ENCODE data around the gene USP51.
"Not testable (repeated sequence)": the region's sequence is repeated elsewhere in the genome, so short reads cannot be mapped to it uniquely, and the experiment has no call there.

Gene USP51

GRCh38 chrX:55455708-55456107, 33.9 kb downstream of the USP51 start:
- not testable (repeated sequence) for H2BK15ac ChIP-seq (ENCODE audit: low read depth, poor library complexity, severe bottlenecking); H3K27me3 ChIP-seq (ENCODE audit: control insufficient read depth in 1 of 2, insufficient read depth in 1 of 2, low read length in 2 of 2); H3K9ac ChIP-seq (ENCODE audit: low read length); H3K9me3 ChIP-seq (ENCODE audit: control insufficient read depth, low read length); H2AFZ ChIP-seq (ENCODE audit: low read depth, low read length); H3K4me2 ChIP-seq (ENCODE audit: low read length, poor library complexity, severe bottlenecking); H3K14ac ChIP-seq (ENCODE audit: low read length in 2 of 2); H2BK12ac ChIP-seq (ENCODE audit: low read length in 2 of 2); H3K27ac ChIP-seq (ENCODE audit: low read length, poor library complexity, severe bottlenecking); H4K91ac ChIP-seq (ENCODE audit: low read length); H4K8ac ChIP-seq (ENCODE audit: low read length); H2AK5ac ChIP-seq (ENCODE audit: low read length, severe bottlenecking); H2BK120ac ChIP-seq (ENCODE audit: low read depth, low read length); H3K4me1 ChIP-seq (ENCODE audit: control insufficient read depth, insufficient read depth, low read depth, low read length); DNase-seq; H3K79me1 ChIP-seq (replicated peaks; ENCODE audit: low read length, poor library complexity, severe bottlenecking); H3K4me3 ChIP-seq (ENCODE audit: insufficient read depth in 1 of 2, low read depth in 1 of 2, low read length in 2 of 2); H3K4ac ChIP-seq (ENCODE audit: low read depth in 1 of 2, low read length in 2 of 2); H3K18ac ChIP-seq (ENCODE audit: low read depth in 1 of 2, low read length in 2 of 2); H2BK5ac ChIP-seq (ENCODE audit: low read depth, low read length, poor library complexity, severe bottlenecking); H3K23ac ChIP-seq (ENCODE audit: low read length in 2 of 2); H3K36me3 ChIP-seq (ENCODE audit: control insufficient read depth in 1 of 2, insufficient read depth in 2 of 2, low read depth in 1 of 2, low read length in 2 of 2)
- no CpG with 5 or more reads among the region's 6 CpGs for WGBS

GRCh38 chrX:55452833-55453124, 36.9 kb downstream of the USP51 start:
- Histone ChIP-seq H3K4ac (ENCODE audit: low read depth in 1 of 2, low read length in 2 of 2) (no peak overlapping the region), H2AK5ac (ENCODE audit: low read length, severe bottlenecking) (no peak overlapping the region), H2BK5ac (ENCODE audit: low read depth, low read length, poor library complexity, severe bottlenecking) (no peak overlapping the region), H3K9ac (ENCODE audit: low read length) (peak overlapping the region; percentile 93), H3K79me1 (replicated peaks; ENCODE audit: low read length, poor library complexity, severe bottlenecking) (no peaks in the 10 kb centered on the region), H2AFZ (ENCODE audit: low read depth, low read length) (no peak overlapping the region), H3K27ac (ENCODE audit: low read length, poor library complexity, severe bottlenecking) (no peak overlapping the region), H3K14ac (ENCODE audit: low read length in 2 of 2) (no peak overlapping the region), H3K27me3 (ENCODE audit: control insufficient read depth in 1 of 2, insufficient read depth in 1 of 2, low read length in 2 of 2) (peaks cover 0 to 8% of the 10 kb centered on the region in 2 experiments), H4K8ac (ENCODE audit: low read length) (no peak overlapping the region), H4K91ac (ENCODE audit: low read length) (no peak overlapping the region), H3K18ac (ENCODE audit: low read depth in 1 of 2, low read length in 2 of 2) (peak overlapping the region in 1 of 2 experiments; percentile 76), H3K36me3 (ENCODE audit: control insufficient read depth in 1 of 2, insufficient read depth in 2 of 2, low read depth in 1 of 2, low read length in 2 of 2) (no peaks in the 10 kb centered on the region), H3K4me3 (ENCODE audit: insufficient read depth in 1 of 2, low read depth in 1 of 2, low read length in 2 of 2) (peak overlapping the region in 1 of 2 experiments; percentile 89), H3K9me3 (ENCODE audit: control insufficient read depth, low read length) (no peaks in the 10 kb centered on the region), H2BK120ac (ENCODE audit: low read depth, low read length) (no peak overlapping the region), H3K23ac (ENCODE audit: low read length in 2 of 2) (no peak overlapping the region), H3K4me1 (ENCODE audit: control insufficient read depth, insufficient read depth, low read depth, low read length) (no peaks in the 10 kb centered on the region), H2BK12ac (ENCODE audit: low read length in 2 of 2) (no peak overlapping the region), H3K4me2 (ENCODE audit: low read length, poor library complexity, severe bottlenecking) (no peak overlapping the region), H2BK15ac (ENCODE audit: low read depth, poor library complexity, severe bottlenecking) (no peak overlapping the region)
- DNase-seq, result no peak
- WGBS, result 25% methylated on average over 9 of the region's 9 CpGs

DNA sequence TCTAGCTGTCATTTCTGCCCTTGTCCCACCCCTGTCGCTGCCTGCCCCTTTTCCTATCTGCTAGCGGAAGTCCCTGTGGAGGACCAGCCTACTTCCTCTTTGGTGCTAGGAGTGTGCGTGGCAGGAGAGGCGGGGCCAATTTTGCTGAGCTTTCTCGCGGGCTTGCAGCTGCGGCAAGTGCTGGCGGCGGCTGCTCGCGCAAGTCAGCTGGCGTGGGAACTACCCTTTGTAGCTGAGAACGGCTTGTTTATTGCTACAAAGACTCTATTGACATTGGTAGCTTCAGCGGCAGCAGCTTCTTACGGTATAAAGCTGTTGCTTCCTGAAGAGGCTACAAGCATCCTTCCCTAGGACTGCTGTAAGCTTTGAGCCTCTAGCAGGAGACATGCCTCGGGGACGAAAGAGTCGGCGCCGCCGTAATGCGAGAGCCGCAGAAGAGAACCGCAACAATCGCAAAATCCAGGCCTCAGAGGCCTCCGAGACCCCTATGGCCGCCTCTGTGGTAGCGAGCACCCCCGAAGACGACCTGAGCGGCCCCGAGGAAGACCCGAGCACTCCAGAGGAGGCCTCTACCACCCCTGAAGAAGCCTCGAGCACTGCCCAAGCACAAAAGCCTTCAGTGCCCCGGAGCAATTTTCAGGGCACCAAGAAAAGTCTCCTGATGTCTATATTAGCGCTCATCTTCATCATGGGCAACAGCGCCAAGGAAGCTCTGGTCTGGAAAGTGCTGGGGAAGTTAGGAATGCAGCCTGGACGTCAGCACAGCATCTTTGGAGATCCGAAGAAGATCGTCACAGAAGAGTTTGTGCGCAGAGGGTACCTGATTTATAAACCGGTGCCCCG, 37.4 kb downstream of the USP51 start, which contains the start of gene MAGEH1:
TSS of gene MAGEH1 (plus strand) at position 138 of the 843 bp plus-strand sequence. CDS start at position 386, 248 bp downstream.
- H2BK5ac ChIP-seq (ENCODE audit: low read depth, low read length, poor library complexity, severe bottlenecking), result no peak within 1 kb of the TSS
- peak; percentile 76 for DNase-seq
- H3K9ac ChIP-seq (ENCODE audit: low read length), result peak within 1 kb of the TSS; percentile 93
- H3K36me3 ChIP-seq (ENCODE audit: control insufficient read depth in 1 of 2, insufficient read depth in 2 of 2, low read depth in 1 of 2, low read length in 2 of 2), result no peaks in the 10 kb centered on the region
- H3K9me3 ChIP-seq (ENCODE audit: control insufficient read depth, low read length), result no peaks in the 10 kb centered on the region
- H3K23ac ChIP-seq (ENCODE audit: low read length in 2 of 2), result no peak within 1 kb of the TSS
- 8% methylated on average over 41 of the region's 43 CpGs for WGBS
- no peak within 1 kb of the TSS for H2BK120ac ChIP-seq (ENCODE audit: low read depth, low read length)
- peak within 1 kb of the TSS; percentile 14 for H2AFZ ChIP-seq (ENCODE audit: low read depth, low read length)
- peak within 1 kb of the TSS in 1 of 2 experiments; percentile 41 for H3K4ac ChIP-seq (ENCODE audit: low read depth in 1 of 2, low read length in 2 of 2)
- H4K8ac ChIP-seq (ENCODE audit: low read length), result peak within 1 kb of the TSS; percentile 28
- no peak within 1 kb of the TSS for H3K27ac ChIP-seq (ENCODE audit: low read length, poor library complexity, severe bottlenecking)
- peak within 1 kb of the TSS in 1 of 2 experiments; percentile 76 for H3K18ac ChIP-seq (ENCODE audit: low read depth in 1 of 2, low read length in 2 of 2)
- H3K27me3 ChIP-seq (ENCODE audit: control insufficient read depth in 1 of 2, insufficient read depth in 1 of 2, low read length in 2 of 2), result peaks cover 0 to 8% of the 10 kb centered on the region in 2 experiments
- H2AK5ac ChIP-seq (ENCODE audit: low read length, severe bottlenecking), result no peak within 1 kb of the TSS
- H3K14ac ChIP-seq (ENCODE audit: low read length in 2 of 2), result no peak within 1 kb of the TSS
- H2BK15ac ChIP-seq (ENCODE audit: low read depth, poor library complexity, severe bottlenecking), result no peak within 1 kb of the TSS
- H3K79me1 ChIP-seq (replicated peaks; ENCODE audit: low read length, poor library complexity, severe bottlenecking), result no peaks in the 10 kb centered on the region
- H2BK12ac ChIP-seq (ENCODE audit: low read length in 2 of 2), result no peak within 1 kb of the TSS
- H3K4me1 ChIP-seq (ENCODE audit: control insufficient read depth, insufficient read depth, low read depth, low read length), result no peaks in the 10 kb centered on the region
- H4K91ac ChIP-seq (ENCODE audit: low read length), result no peak within 1 kb of the TSS
- H3K4me2 ChIP-seq (ENCODE audit: low read length, poor library complexity, severe bottlenecking), result no peak within 1 kb of the TSS
- peak within 1 kb of the TSS in 1 of 2 experiments; percentile 89 for H3K4me3 ChIP-seq (ENCODE audit: insufficient read depth in 1 of 2, low read depth in 1 of 2, low read length in 2 of 2)

DNA sequence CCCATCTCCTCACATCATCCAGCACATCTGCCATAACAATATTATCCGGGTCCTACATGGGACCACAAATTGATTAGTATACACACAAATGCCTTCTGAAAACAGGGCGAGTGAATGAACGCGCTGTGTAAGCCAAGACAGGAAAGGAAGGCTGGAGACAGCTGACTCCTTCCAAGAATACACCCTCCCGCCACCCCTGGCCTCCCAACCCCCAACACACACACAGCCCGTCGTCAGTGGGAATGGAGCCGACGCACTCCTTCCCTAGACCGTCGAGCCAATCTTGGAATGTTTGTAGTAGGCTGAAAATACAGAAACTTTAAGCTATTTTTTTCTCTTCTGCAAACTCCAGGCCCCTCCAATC, 38.0 kb downstream of the USP51 start:
- H3K9me3 ChIP-seq (ENCODE audit: control insufficient read depth, low read length), result no peaks in the 10 kb centered on the region
- H2AFZ ChIP-seq (ENCODE audit: low read depth, low read length), result no peak overlapping the region
- peak overlapping the region in 1 of 2 experiments; percentile 89 for H3K4me3 ChIP-seq (ENCODE audit: insufficient read depth in 1 of 2, low read depth in 1 of 2, low read length in 2 of 2)
- no peaks in the 10 kb centered on the region for H3K4me1 ChIP-seq (ENCODE audit: control insufficient read depth, insufficient read depth, low read depth, low read length)
- no peak overlapping the region for H2BK120ac ChIP-seq (ENCODE audit: low read depth, low read length)
- H3K79me1 ChIP-seq (replicated peaks; ENCODE audit: low read length, poor library complexity, severe bottlenecking), result no peaks in the 10 kb centered on the region
- H3K18ac ChIP-seq (ENCODE audit: low read depth in 1 of 2, low read length in 2 of 2), result peak overlapping the region in 1 of 2 experiments; percentile 40
- no peak overlapping the region for H3K4me2 ChIP-seq (ENCODE audit: low read length, poor library complexity, severe bottlenecking)
- no peak for DNase-seq
- H2BK5ac ChIP-seq (ENCODE audit: low read depth, low read length, poor library complexity, severe bottlenecking), result no peak overlapping the region
- peak overlapping the region in 1 of 2 experiments; percentile 26 for H3K4ac ChIP-seq (ENCODE audit: low read depth in 1 of 2, low read length in 2 of 2)
- no peak overlapping the region for H4K91ac ChIP-seq (ENCODE audit: low read length)
- peak overlapping the region; percentile 28 for H4K8ac ChIP-seq (ENCODE audit: low read length)
- H3K36me3 ChIP-seq (ENCODE audit: control insufficient read depth in 1 of 2, insufficient read depth in 2 of 2, low read depth in 1 of 2, low read length in 2 of 2), result no peaks in the 10 kb centered on the region
- WGBS, result 100% methylated on average over 1 of the region's 11 CpGs
- H2BK15ac ChIP-seq (ENCODE audit: low read depth, poor library complexity, severe bottlenecking), result no peak overlapping the region
- no peak overlapping the region for H3K27ac ChIP-seq (ENCODE audit: low read length, poor library complexity, severe bottlenecking)
- no peak overlapping the region for H2AK5ac ChIP-seq (ENCODE audit: low read length, severe bottlenecking)
- no peak overlapping the region for H3K23ac ChIP-seq (ENCODE audit: low read length in 2 of 2)
- H3K9ac ChIP-seq (ENCODE audit: low read length), result peak overlapping the region; percentile 93
- H3K14ac ChIP-seq (ENCODE audit: low read length in 2 of 2), result no peak overlapping the region
- H2BK12ac ChIP-seq (ENCODE audit: low read length in 2 of 2), result no peak overlapping the region
- peaks cover 0 to 8% of the 10 kb centered on the region in 2 experiments for H3K27me3 ChIP-seq (ENCODE audit: control insufficient read depth in 1 of 2, insufficient read depth in 1 of 2, low read length in 2 of 2)
